Mesodermal cell (in vitro differentiated cells): ENCODE results near the gene SLC2A4RG.
"Not testable (repeated sequence)": the region's sequence is repeated elsewhere in the genome, so short reads cannot be mapped to it uniquely, and the experiment has no call there.

ENCODE experiments used
- H3K27ac ChIP-seq: 2 replicates; pipeline ENCODE4 v1.7.0; 2013; ENCODE audit warnings: mild to moderate bottlenecking, low read depth, low read length, moderate library complexity; ENCODE audit not compliant: severe bottlenecking
- H3K36me3 ChIP-seq: 2 replicates; pipeline ENCODE4 v1.7.1; 2013; ENCODE audit warnings: mild to moderate bottlenecking, low read length, moderate library complexity; ENCODE audit not compliant: control insufficient read depth, insufficient read depth
- H3K4me1 ChIP-seq: one replicate; pipeline ENCODE4 v1.7.1; 2013; ENCODE audit warnings: mild to moderate bottlenecking, low read length; ENCODE audit not compliant: insufficient read depth, control insufficient read depth, poor library complexity, severe bottlenecking
- H3K4me3 ChIP-seq: 2 replicates; pipeline ENCODE4 v1.7.0; 2013; ENCODE audit warnings: low read length, control low read depth, mild to moderate bottlenecking; ENCODE audit not compliant: insufficient read depth, poor library complexity, severe bottlenecking; ENCODE audit errors: extremely low read depth
- H3K9me3 ChIP-seq: 2 replicates; pipeline ENCODE4 v1.7.1; 2013; ENCODE audit warnings: mild to moderate bottlenecking, low read length, moderate library complexity; ENCODE audit not compliant: control insufficient read depth
- WGBS, 2 experiments: methylation state at CpG; one replicate each; pipeline ENCODE4 v1.1.5; 2013; ENCODE audit warnings: missing lambda C conversion rate in 2 of 2; ENCODE audit not compliant: insufficient coverage in 2 of 2; 5-methylcytosine and 5-hydroxymethylcytosine counted together

Gene SLC2A4RG

DNA sequence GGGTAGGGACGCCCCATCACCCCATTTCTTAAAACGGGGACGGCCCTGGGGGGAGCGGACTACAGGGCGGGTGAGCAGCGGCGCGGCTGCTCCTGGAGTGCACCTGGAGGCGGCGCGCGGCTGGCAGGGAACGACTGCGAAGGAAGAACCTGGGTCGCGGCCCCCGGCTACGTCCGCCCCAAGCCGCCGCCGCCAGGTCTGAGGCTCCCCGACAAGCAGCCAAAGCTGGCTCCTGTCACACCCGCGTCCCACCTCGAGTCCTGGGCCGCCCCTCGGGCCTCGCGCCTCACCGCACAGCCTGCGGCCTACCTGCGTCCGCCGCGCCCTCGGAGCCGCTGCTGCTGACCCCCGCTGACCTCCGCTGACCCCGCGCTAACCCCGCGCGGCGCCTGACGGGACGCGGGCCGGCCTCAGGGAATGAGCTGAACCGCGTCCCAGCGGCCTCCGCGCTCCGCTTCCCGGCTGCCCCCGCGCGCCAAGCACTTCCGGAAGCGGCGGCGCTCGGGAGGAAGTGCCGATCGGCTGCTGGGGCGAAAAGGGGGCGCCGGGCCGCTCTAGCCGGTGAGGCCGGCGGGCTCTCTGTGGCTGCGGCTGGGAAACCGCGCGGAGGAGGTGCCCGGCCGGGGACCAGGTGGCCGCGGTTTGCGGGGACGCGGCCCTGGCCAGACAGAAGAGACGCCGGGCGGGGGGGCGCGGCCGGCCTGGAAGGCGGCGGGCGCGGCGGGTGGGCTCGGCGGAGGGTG, 31.8 kb upstream of the SLC2A4RG start, which contains the start of the genes ARFRP1 and ZGPAT:
ARFRP1 (minus strand) TSS at position 419 of the 743 bp plus-strand sequence. CDS start 885 bp downstream, outside the sequence.
ZGPAT (plus strand) TSS at position 482 of the 743 bp plus-strand sequence. CDS start 542 bp downstream, outside the sequence.
- H3K4me1 ChIP-seq = peaks cover 5% of the 10 kb centered on the region
- peak within 1 kb of the TSS; percentile 53 for H3K27ac ChIP-seq
- no peaks in the 10 kb centered on the region for H3K9me3 ChIP-seq
- peaks cover 73% of the 10 kb centered on the region for H3K36me3 ChIP-seq
- H3K4me3 ChIP-seq = peak within 1 kb of the TSS; percentile 92
- WGBS, 2 experiments = 0% methylated on average over 72 to 76 of the region's 98 CpGs

GRCh38 chr20:63708301-63709148, 31.1 kb upstream of the SLC2A4RG start:
- Histone ChIP-seq H3K4me1 (peaks cover 5% of the 10 kb centered on the region), H3K27ac (peak overlapping the region; percentile 53), H3K36me3 (peaks cover 79% of the 10 kb centered on the region), H3K4me3 (peak overlapping the region; percentile 92), H3K9me3 (no peaks in the 10 kb centered on the region)
- 28 to 31% methylated on average over 54 to 64 of the region's 67 CpGs for WGBS, 2 experiments

DNA sequence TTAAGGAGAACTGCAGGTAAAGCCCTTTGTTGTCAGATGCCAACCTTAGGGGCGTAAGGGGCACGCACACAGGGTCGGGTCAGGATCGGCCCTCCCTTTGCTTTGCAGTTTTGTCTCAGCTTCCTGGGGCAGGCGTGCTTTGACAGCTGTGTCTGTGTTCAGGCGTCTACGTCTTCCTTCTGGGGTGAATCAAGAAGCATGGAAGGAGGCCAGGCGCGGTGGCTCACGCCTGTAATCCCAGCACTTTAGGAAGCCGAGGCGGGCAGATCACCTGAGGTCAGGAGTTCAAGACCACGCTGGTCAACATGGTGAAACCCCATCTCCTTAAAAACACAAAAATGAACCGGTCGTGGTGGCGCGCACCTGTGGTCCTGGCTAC, 30.4 kb upstream of the SLC2A4RG start:
- peaks cover 79% of the 10 kb centered on the region for H3K36me3 ChIP-seq
- H3K27ac ChIP-seq = no peak overlapping the region
- 95% methylated on average over 17 of the region's 17 CpGs for WGBS, 2 experiments
- H3K4me1 ChIP-seq = peaks cover 5% of the 10 kb centered on the region
- peaks cover 3% of the 10 kb centered on the region for H3K9me3 ChIP-seq
- peak overlapping the region; percentile 92 for H3K4me3 ChIP-seq

DNA sequence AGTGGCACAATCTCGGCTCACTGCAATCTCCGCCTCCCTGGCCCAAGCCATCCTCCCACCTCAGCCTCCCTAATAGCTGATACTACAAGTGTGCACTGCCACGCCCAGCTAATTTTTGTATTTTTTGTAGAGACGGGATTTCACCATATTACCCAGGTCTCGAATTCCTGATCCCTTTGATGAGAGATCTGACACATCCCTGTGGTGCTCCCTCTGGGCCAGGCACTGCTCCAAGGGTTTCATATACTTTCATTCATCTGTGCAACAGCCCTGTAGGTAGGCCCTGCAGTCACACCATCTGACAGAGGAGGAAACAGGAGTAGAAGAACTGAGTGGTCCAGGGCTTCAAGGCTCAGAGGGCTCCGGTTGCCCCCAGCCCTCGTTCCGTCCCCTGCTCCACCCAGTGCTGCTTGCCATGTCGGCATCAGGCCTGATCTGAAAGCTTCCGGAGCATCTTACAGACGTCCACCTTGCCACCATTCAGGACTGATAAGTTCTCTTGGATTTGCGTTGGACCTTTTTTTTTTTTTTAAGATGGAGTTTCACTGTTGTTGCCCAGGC, 28.4 kb upstream of the SLC2A4RG start:
- Histone ChIP-seq H3K27ac (no peak overlapping the region), H3K4me3 (no peak overlapping the region), H3K4me1 (peaks cover 5% of the 10 kb centered on the region), H3K36me3 (peaks cover 78% of the 10 kb centered on the region), H3K9me3 (peaks cover 3% of the 10 kb centered on the region)
- 89 to 94% methylated on average over 10 to 12 of the region's 12 CpGs for WGBS, 2 experiments

DNA sequence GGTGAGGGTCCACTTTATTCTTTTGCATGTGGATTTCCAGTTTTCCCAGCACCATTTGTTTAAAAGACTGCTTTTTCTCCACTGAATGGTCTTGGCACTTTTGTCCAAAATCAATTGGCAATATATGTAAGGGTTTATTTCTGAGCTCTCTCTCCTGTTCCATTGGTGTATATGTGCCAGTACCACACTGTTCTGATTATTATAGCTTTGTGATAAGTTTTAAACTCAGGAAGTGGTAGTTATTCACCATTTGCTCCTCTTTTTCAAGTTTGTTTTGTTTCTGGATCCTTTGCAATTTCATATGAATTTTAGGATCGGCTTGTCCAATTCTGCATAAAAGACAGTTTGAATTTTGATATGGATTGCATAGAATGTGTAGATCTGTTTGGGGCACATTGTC, 27.4 kb upstream of the SLC2A4RG start:
- no CpG with 5 or more reads among the region's 1 CpG for WGBS, 2 experiments
- Histone ChIP-seq H3K36me3 (peaks cover 82% of the 10 kb centered on the region), H3K27ac (no peak overlapping the region), H3K4me1 (no peaks in the 10 kb centered on the region), H3K4me3 (no peak overlapping the region), H3K9me3 (peaks cover 3% of the 10 kb centered on the region)

GRCh38 chr20:63714858-63715257, 24.7 kb upstream of the SLC2A4RG start:
- no peak overlapping the region for H3K4me3 ChIP-seq
- no peaks in the 10 kb centered on the region for H3K4me1 ChIP-seq
- WGBS, 2 experiments = 100% methylated on average over 2 of the region's 5 CpGs; no CpG with 5 or more reads in 1 of the 2 experiments
- peaks cover 93% of the 10 kb centered on the region for H3K36me3 ChIP-seq
- H3K9me3 ChIP-seq = peaks cover 3% of the 10 kb centered on the region
- H3K27ac ChIP-seq = no peak overlapping the region

- peaks cover 86% of the 10 kb centered on the region for H3K36me3 ChIP-seq
- no peak overlapping the region for H3K27ac ChIP-seq
- no peaks in the 10 kb centered on the region for H3K4me1 ChIP-seq
- H3K9me3 ChIP-seq = peaks cover 2% of the 10 kb centered on the region
- H3K4me3 ChIP-seq = no peak overlapping the region
- 100% methylated on average over 2 of the region's 2 CpGs; no CpG with 5 or more reads in 1 of the 2 experiments for WGBS, 2 experiments
Observed at GRCh38 chr20:63718996-63719395, 20.6 kb upstream of the SLC2A4RG start.

DNA sequence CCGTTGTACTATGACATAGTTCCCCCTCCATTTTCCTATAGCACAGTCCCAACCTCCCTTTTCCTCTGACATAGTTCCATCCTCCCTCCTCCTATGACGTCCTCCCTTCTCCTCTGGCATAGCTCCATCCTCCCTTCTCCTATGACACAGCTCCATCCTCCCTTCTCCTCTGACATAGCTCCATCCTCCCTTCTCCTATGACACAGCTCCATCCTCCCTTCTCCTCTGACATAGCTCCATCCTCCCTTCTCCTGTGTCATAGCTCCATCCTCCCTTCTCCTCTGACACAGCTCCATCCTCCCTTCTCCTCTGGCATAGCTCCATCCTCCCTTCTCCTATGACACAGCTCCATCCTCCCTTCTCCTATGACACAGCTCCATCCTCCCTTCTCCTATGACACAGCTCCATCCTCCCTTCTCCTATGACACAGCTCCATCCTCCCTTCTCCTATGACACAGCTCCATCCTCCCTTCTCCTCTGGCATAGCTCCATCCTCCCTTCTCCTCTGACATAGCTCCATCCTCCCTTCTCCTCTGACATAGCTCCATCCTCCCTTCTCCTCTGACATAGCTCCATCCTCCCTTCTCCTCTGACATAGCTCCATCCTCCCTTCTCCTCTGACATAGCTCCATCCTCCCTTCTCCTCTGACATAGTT, 16.5 kb upstream of the SLC2A4RG start:
- not testable (repeated sequence) for H3K27ac ChIP-seq

GRCh38 chr20:63730189-63730733, 9.3 kb upstream of the SLC2A4RG start:
- H3K36me3 ChIP-seq = peaks cover 66% of the 10 kb centered on the region
- not testable (repeated sequence) for H3K9me3 ChIP-seq, H3K4me1 ChIP-seq, H3K27ac ChIP-seq, H3K4me3 ChIP-seq
- 93 to 95% methylated on average over 18 of the region's 18 CpGs for WGBS, 2 experiments

More for the DNA sequence above, 16.5 kb upstream of the SLC2A4RG start:
- whole genome bisulfite sequencing, 2 experiments = 96 to 100% methylated on average over 2 of the region's 2 CpGs
- H3K4me1 ChIP-seq, H3K4me3 ChIP-seq: not testable (repeated sequence)
- Histone ChIP-seq H3K9me3 (peaks cover 13% of the 10 kb centered on the region), H3K36me3 (peaks cover 75% of the 10 kb centered on the region)

DNA sequence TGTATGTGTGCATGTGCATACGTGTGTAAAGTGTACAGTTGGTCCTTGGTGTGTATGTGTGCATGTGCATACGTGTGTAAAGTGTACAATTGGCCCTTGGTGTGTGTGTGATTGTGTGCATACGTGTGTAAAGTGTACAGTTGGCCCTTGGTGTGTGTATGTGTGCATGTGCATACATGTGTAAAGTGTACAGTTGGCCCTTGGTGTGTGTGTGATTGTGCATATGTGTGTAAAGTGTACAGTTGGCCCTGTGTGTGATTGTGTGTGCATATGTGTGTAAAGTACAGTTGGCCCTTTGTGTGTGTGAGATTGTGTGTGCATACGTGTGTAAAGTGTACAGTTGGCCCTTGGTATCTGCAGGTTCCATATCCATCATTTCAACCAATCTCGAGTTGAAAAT, 8.2 kb upstream of the SLC2A4RG start:
- H3K36me3 ChIP-seq = peaks cover 67% of the 10 kb centered on the region
- WGBS, 2 experiments = 75 to 92% methylated on average over 2 of the region's 5 CpGs
- no peaks in the 10 kb centered on the region for H3K4me1 ChIP-seq
- H3K4me3 ChIP-seq = no peak overlapping the region
- H3K27ac ChIP-seq = no peak overlapping the region
- H3K9me3 ChIP-seq = no peaks in the 10 kb centered on the region
